Thymus (tissue), 14 donors: ENCODE measurements around the gene MFSD1. TPM values are rescaled to one million over a fixed set of nuclear protein-coding genes. Genes with fewer than 3 reads are reported as not detected.
A peak's percentile ranks its signal among the peaks of the same experiment; 100 is the strongest.

Experiments used
- DNase-seq, 9 donors: peaks; one replicate each; pipeline ENCODE4 v3.0.0-alpha.2; 2013; ENCODE audit warnings: low spot score in 9 of 9, low read depth in 6 of 9, missing footprints in 1 of 9
- H3K27ac ChIP-seq, 2 donors: one replicate each; pipeline ENCODE4 v1.5.1; 2013; ENCODE audit warnings: control low read depth in 1 of 2, low read depth in 1 of 2, low read length in 1 of 2, mild to moderate bottlenecking in 1 of 2, moderate library complexity in 1 of 2
- H3K27me3 ChIP-seq, 2 donors: one replicate each; pipeline ENCODE4 v1.5.1; 2013; ENCODE audit warnings: low read length in 1 of 2; ENCODE audit not compliant: control insufficient read depth in 2 of 2, insufficient read depth in 1 of 2
- H3K36me3 ChIP-seq, 2 donors: one replicate each; pipeline ENCODE4 v1.5.1; 2013; ENCODE audit warnings: low read length in 1 of 2, mild to moderate bottlenecking in 1 of 2, moderate library complexity in 1 of 2; ENCODE audit not compliant: control insufficient read depth in 2 of 2, insufficient read depth in 2 of 2
- H3K4me1 ChIP-seq, 2 donors: one replicate each; pipeline ENCODE4 v1.5.1; 2013; ENCODE audit warnings: low read length in 2 of 2; ENCODE audit not compliant: control insufficient read depth in 2 of 2, insufficient read depth in 2 of 2
- H3K4me3 ChIP-seq, 2 donors: one replicate each; pipeline ENCODE4 v1.5.1; 2013; ENCODE audit warnings: low read length in 2 of 2, control low read depth in 1 of 2, mild to moderate bottlenecking in 1 of 2
- H3K9me3 ChIP-seq, 2 donors: one replicate each; pipeline ENCODE4 v1.5.1; 2013; ENCODE audit warnings: low read length in 1 of 2, mild to moderate bottlenecking in 1 of 2; ENCODE audit not compliant: control insufficient read depth in 2 of 2, insufficient read depth in 1 of 2
- WGBS: extraction: QIAGEN DNeasy Blood & Tissue Kit; methylation state at CpG from one replicate; pipeline ENCODE4 v1.1.7; 2013; 5-methylcytosine and 5-hydroxymethylcytosine counted together
- long read RNA-seq, 10 donors: transcript quantifications; one replicate each; lab custom pipeline, GENCODE V29; 2026
- polyA plus RNA-seq: library from polyadenylated mRNA; stranded (reverse); fragments of 200-250 nt; gene quantifications from one replicate; pipeline ENCODE4 v1.2.3, GENCODE V29; 2013
- total RNA-seq: library from RNA; stranded (reverse); fragments of 120-200 nt; gene quantifications from one replicate; pipeline ENCODE4 v1.2.4, GENCODE V29; 2013
- donor health status: healthy.

The MFSD1 gene
- 58.7 TPM for total RNA-seq
- polyA plus RNA-seq, result 61.4 TPM
- long read RNA-seq, donor 1, partial matches to known transcripts, result 0 of 7 reads
- long read RNA-seq, donor 1, other reads (novel, unspliced or antisense), result 0 of 7 reads
- long read RNA-seq, donor 2, transcript MFSD1-203 (16 exons, 2,423 nt), result major isoform, 22 of 66 reads
- long read RNA-seq, donor 2, transcript MFSD1-207 (2 exons, 685 nt), result minor isoform, 6 of 66 reads
- long read RNA-seq, donor 2, transcript MFSD1-204 (5 exons, 2,042 nt), result minor isoform, 9 of 66 reads
- long read RNA-seq, donor 2, partial matches to known transcripts, result 26 of 66 reads
- long read RNA-seq, donor 2, other reads (novel, unspliced or antisense), result 0 of 66 reads
- long read RNA-seq, donor 3, transcript MFSD1-203 (16 exons, 2,423 nt), result major isoform, 15 of 20 reads
- long read RNA-seq, donor 3, partial matches to known transcripts, result 0 of 20 reads
- long read RNA-seq, donor 3, other reads (novel, unspliced or antisense), result 0 of 20 reads
- long read RNA-seq, donor 4, transcript MFSD1-203 (16 exons, 2,423 nt), result major isoform, 13 of 16 reads
- long read RNA-seq, donor 4, partial matches to known transcripts, result 0 of 16 reads
- long read RNA-seq, donor 4, other reads (novel, unspliced or antisense), result 0 of 16 reads
- long read RNA-seq, donor 5, transcript MFSD1-204 (5 exons, 2,042 nt), result minor isoform, 5 of 116 reads
- long read RNA-seq, donor 5, transcript MFSD1-203 (16 exons, 2,423 nt), result major isoform, 27 of 116 reads
- long read RNA-seq, donor 5, partial matches to known transcripts, result 78 of 116 reads
- long read RNA-seq, donor 5, other reads (novel, unspliced or antisense), result 0 of 116 reads
- long read RNA-seq, donor 6, transcript MFSD1-203 (16 exons, 2,423 nt), result major isoform, 9 of 13 reads
- long read RNA-seq, donor 6, partial matches to known transcripts, result 0 of 13 reads
- long read RNA-seq, donor 6, other reads (novel, unspliced or antisense), result 0 of 13 reads
- long read RNA-seq, donor 7, transcript MFSD1-203 (16 exons, 2,423 nt), result major isoform, 13 of 24 reads
- long read RNA-seq, donor 7, partial matches to known transcripts, result 5 of 24 reads
- long read RNA-seq, donor 7, other reads (novel, unspliced or antisense), result 0 of 24 reads
- long read RNA-seq, donor 8, transcript MFSD1-203 (16 exons, 2,423 nt), result major isoform, 8 of 9 reads
- long read RNA-seq, donor 8, partial matches to known transcripts, result 0 of 9 reads
- long read RNA-seq, donor 8, other reads (novel, unspliced or antisense), result 0 of 9 reads
- long read RNA-seq, donor 9, transcript MFSD1-203 (16 exons, 2,423 nt), result major isoform, 7 of 12 reads
- long read RNA-seq, donor 9, partial matches to known transcripts, result 0 of 12 reads
- long read RNA-seq, donor 9, other reads (novel, unspliced or antisense), result 0 of 12 reads
- long read RNA-seq, donor 10, transcript MFSD1-203 (16 exons, 2,423 nt), result major isoform, 6 of 10 reads
- long read RNA-seq, donor 10, partial matches to known transcripts, result 0 of 10 reads
- long read RNA-seq, donor 10, other reads (novel, unspliced or antisense), result 0 of 10 reads

- peak within 1 kb of the TSS; percentile 57 to 89 for H3K27ac ChIP-seq
- WGBS, result under 1% methylated on average over 61 of the region's 61 CpGs
Measured at GRCh38 chr3:158801696-158802408, at the start of gene MFSD1. MFSD1 (plus strand) TSS chr3:158802054; CDS start chr3:158802153, 99 bp downstream.

GRCh38 chr3:158753854-158754253, 48.0 kb upstream of the MFSD1 start:
- DNase-seq, result no peak
- no peaks in the 10 kb centered on the region for H3K9me3 ChIP-seq
- H3K4me3 ChIP-seq, result no peak overlapping the region
- H3K36me3 ChIP-seq, result peaks cover 0 to under 1% of the 10 kb centered on the region in 2 donors
- H3K4me1 ChIP-seq, result no peaks in the 10 kb centered on the region
- 97% methylated on average over 5 of the region's 5 CpGs for WGBS
- no peaks in the 10 kb centered on the region for H3K27me3 ChIP-seq
- no peak overlapping the region for H3K27ac ChIP-seq

More at GRCh38 chr3:158801696-158802408, at the start of gene MFSD1:
- H3K4me1 ChIP-seq, result peaks cover 7 to 16% of the 10 kb centered on the region in 2 donors
- H3K27me3 ChIP-seq, result peaks cover 0 to 18% of the 10 kb centered on the region in 2 donors
- peak within 1 kb of the TSS; percentile 82 to 93 for H3K4me3 ChIP-seq
- H3K9me3 ChIP-seq, result peaks cover 0 to 1% of the 10 kb centered on the region in 2 donors
- DNase-seq, result peak; percentile 55 to 93 (median 86)
- H3K36me3 ChIP-seq, result peaks cover 4 to 10% of the 10 kb centered on the region in 2 donors

- Histone ChIP-seq H3K36me3 (no peaks in the 10 kb centered on the region), H3K27me3 (no peaks in the 10 kb centered on the region), H3K4me1 (no peaks in the 10 kb centered on the region), H3K9me3 (no peaks in the 10 kb centered on the region), H3K4me3 (no peak overlapping the region), H3K27ac (no peak overlapping the region)
- DNase-seq, result no peak
- 98% methylated on average over 2 of the region's 2 CpGs for WGBS
Measured at GRCh38 chr3:158755421-158755820, 46.4 kb upstream of the MFSD1 start.

GRCh38 chr3:158761350-158761749, 40.5 kb upstream of the MFSD1 start:
- DNase-seq, result no peak
- Histone ChIP-seq H3K36me3 (no peaks in the 10 kb centered on the region), H3K27ac (no peak overlapping the region), H3K9me3 (no peaks in the 10 kb centered on the region), H3K4me1 (no peaks in the 10 kb centered on the region), H3K4me3 (no peak overlapping the region), H3K27me3 (no peaks in the 10 kb centered on the region)
- 96% methylated on average over 3 of the region's 3 CpGs for WGBS

- H3K4me1 ChIP-seq, result no peaks in the 10 kb centered on the region
- no peaks in the 10 kb centered on the region for H3K9me3 ChIP-seq
- 84% methylated on average over 4 of the region's 4 CpGs for WGBS
- no peaks in the 10 kb centered on the region for H3K27me3 ChIP-seq
- no peak overlapping the region for H3K27ac ChIP-seq
- H3K36me3 ChIP-seq, result no peaks in the 10 kb centered on the region
- no peak for DNase-seq
- no peak overlapping the region for H3K4me3 ChIP-seq
Measured at GRCh38 chr3:158762701-158763100, 39.2 kb upstream of the MFSD1 start.

GRCh38 chr3:158763421-158763820, 38.4 kb upstream of the MFSD1 start:
- H3K4me1 ChIP-seq, result no peaks in the 10 kb centered on the region
- no peaks in the 10 kb centered on the region for H3K36me3 ChIP-seq
- no peaks in the 10 kb centered on the region for H3K9me3 ChIP-seq
- H3K27ac ChIP-seq, result no peak overlapping the region
- H3K4me3 ChIP-seq, result no peak overlapping the region
- H3K27me3 ChIP-seq, result no peaks in the 10 kb centered on the region
- 91% methylated on average over 2 of the region's 2 CpGs for WGBS
- no peak for DNase-seq

- no peak overlapping the region for H3K27ac ChIP-seq
- DNase-seq, result no peak
- no peaks in the 10 kb centered on the region for H3K27me3 ChIP-seq
- 98% methylated on average over 3 of the region's 3 CpGs for WGBS
- H3K4me1 ChIP-seq, result no peaks in the 10 kb centered on the region
- H3K9me3 ChIP-seq, result no peaks in the 10 kb centered on the region
- H3K36me3 ChIP-seq, result no peaks in the 10 kb centered on the region
- H3K4me3 ChIP-seq, result no peak overlapping the region
Measured at GRCh38 chr3:158765518-158766205, 36.2 kb upstream of the MFSD1 start.
